CD14-positive monocyte (primary cell): ENCODE results near the gene UTP3. TPM values are rescaled to one million over a fixed set of nuclear protein-coding genes. Genes with fewer than 3 reads are reported as not detected.

Experiments used
- DNase-seq, 3 donors: peaks; one replicate each; pipeline ENCODE4 v3.0.0-alpha.2; 2011 to 2022
- H2AFZ ChIP-seq: 2 replicates; pipeline ENCODE4 v1.6.0; 2012; ENCODE audit warnings: mild to moderate bottlenecking, low read depth, low read length, inconsistent platforms; ENCODE audit not compliant: insufficient read depth, poor library complexity, severe bottlenecking
- H3K27ac ChIP-seq, 2 donors: 1 replicate in 1 of 2; 2 replicates in 1 of 2; pipeline ENCODE4 v1.5.1; 2012 to 2013; ENCODE audit warnings: low read length in 2 of 2, control low read depth in 1 of 2, inconsistent platforms in 1 of 2, low read depth in 1 of 2, mild to moderate bottlenecking in 1 of 2
- H3K27me3 ChIP-seq, 2 donors: one replicate each; pipeline versions ENCODE4 v1.6.0 to v1.6.1; 2011 to 2013; ENCODE audit warnings: low read length in 2 of 2; ENCODE audit not compliant: control insufficient read depth in 2 of 2, insufficient read depth in 2 of 2
- H3K36me3 ChIP-seq, 2 donors: replicated peaks in 1 of 2; 1 replicate in 1 of 2; 2 replicates in 1 of 2; pipeline versions ENCODE4 v1.5.1 to v1.6.1; 2012 to 2013; ENCODE audit warnings: low read length in 2 of 2, control low read depth in 1 of 2, inconsistent platforms in 1 of 2, mild to moderate bottlenecking in 1 of 2; ENCODE audit not compliant: insufficient read depth in 2 of 2, control insufficient read depth in 1 of 2
- H3K4me1 ChIP-seq, 2 donors: 1 replicate in 1 of 2; 2 replicates in 1 of 2; pipeline versions ENCODE4 v1.5.1 to v1.6.1; 2012 to 2013; ENCODE audit warnings: low read length in 2 of 2, control low read depth in 1 of 2, inconsistent platforms in 1 of 2, mild to moderate bottlenecking in 1 of 2, moderate library complexity in 1 of 2; ENCODE audit not compliant: insufficient read depth in 2 of 2, control insufficient read depth in 1 of 2
- H3K4me2 ChIP-seq: replicated peaks from 2 replicates; pipeline ENCODE3; 2012; ENCODE audit warnings: low read length, moderate library complexity, mild to moderate bottlenecking; ENCODE audit not compliant: poor library complexity, severe bottlenecking; ENCODE audit errors: extremely low read depth
- H3K4me3 ChIP-seq, 3 experiments: fragments of 200-600 bp in 1 of 3; sonication (generic) in 1 of 3; replicated peaks in 1 of 3; 1 replicate in 2 of 3; 2 replicates in 1 of 3; pipeline ENCODE4 v1.5.1; 2011 to 2013; ENCODE audit warnings: low read length in 3 of 3, mild to moderate bottlenecking in 3 of 3, control low read depth in 2 of 3, low read depth in 2 of 3, inconsistent platforms in 1 of 3, moderate library complexity in 1 of 3
- H3K79me2 ChIP-seq: 2 replicates; pipeline ENCODE4 v1.6.0; 2012; ENCODE audit warnings: mild to moderate bottlenecking, control low read depth, inconsistent platforms, low read length, moderate library complexity; ENCODE audit not compliant: insufficient read depth
- H3K9ac ChIP-seq: 2 replicates; pipeline ENCODE4 v1.6.0; 2017; ENCODE audit warnings: low read length, mild to moderate bottlenecking; ENCODE audit not compliant: insufficient read depth, poor library complexity, severe bottlenecking
- H3K9me3 ChIP-seq, 2 donors: replicated peaks in 1 of 2; 1 replicate in 1 of 2; 2 replicates in 1 of 2; pipeline versions ENCODE4 v1.5.1 to v1.6.1; 2012 to 2013; ENCODE audit warnings: low read length in 2 of 2, control low read depth in 1 of 2; ENCODE audit not compliant: control insufficient read depth in 1 of 2, insufficient read depth in 1 of 2
- H4K20me1 ChIP-seq: 2 replicates; pipeline ENCODE4 v1.6.0; 2012; ENCODE audit warnings: mild to moderate bottlenecking, low read length, control low read depth, moderate library complexity; ENCODE audit not compliant: insufficient read depth
- H3K27ac Mint-ChIP-seq, 7 donors: one replicate each; pipeline ENCODE4 v1.8.0; 2020; ENCODE audit warnings: mild to moderate bottlenecking in 7 of 7, mixed read lengths in 7 of 7, moderate library complexity in 6 of 7, inconsistent platforms in 2 of 7
- H3K27me3 Mint-ChIP-seq, 3 donors: one replicate each; pipeline ENCODE4 v1.8.0; 2021 to 2022; ENCODE audit warnings: low read depth in 3 of 3, mild to moderate bottlenecking in 3 of 3, mixed read lengths in 3 of 3, moderate library complexity in 3 of 3, inconsistent platforms in 1 of 3
- H3K36me3 Mint-ChIP-seq, 2 donors: one replicate each; pipeline ENCODE4 v1.8.0; 2020; ENCODE audit warnings: mixed read lengths in 2 of 2, inconsistent platforms in 1 of 2, mild to moderate bottlenecking in 1 of 2
- H3K4me1 Mint-ChIP-seq: one replicate; pipeline ENCODE4 v1.8.0; 2020; ENCODE audit warnings: mild to moderate bottlenecking, mixed read lengths
- H3K4me3 Mint-ChIP-seq, 2 donors: one replicate each; pipeline ENCODE4 v1.8.0; 2020; ENCODE audit warnings: mild to moderate bottlenecking in 2 of 2, mixed read lengths in 2 of 2, moderate library complexity in 1 of 2
- H3K9me3 Mint-ChIP-seq, 7 donors: one replicate each; pipeline ENCODE4 v1.8.0; 2020 to 2022; ENCODE audit warnings: mixed read lengths in 7 of 7, mild to moderate bottlenecking in 6 of 7, moderate library complexity in 6 of 7, inconsistent platforms in 2 of 7
- CTCF ChIP-seq: fragments of 200-600 bp; IDR thresholded peaks from one replicate; pipeline ENCODE4 v1.8.0; 2022; ENCODE audit warnings: antibody characterized with exemption, mild to moderate bottlenecking
- WGBS: methylation state at CpG from one replicate; pipeline ENCODE4 v1.1.5; 2013; ENCODE audit warnings: missing lambda C conversion rate; ENCODE audit not compliant: insufficient coverage; 5-methylcytosine and 5-hydroxymethylcytosine counted together
- intact Hi-C, 2 donors: fragments of 100-400 bp; cut with micrococcal nuclease; formaldehyde crosslinking; loops; one replicate each; pipeline versions ENCODE4 v1.15.0 to v1.15.1; 2023
- polyA plus RNA-seq, 3 donors: library from polyadenylated mRNA; depleted of rRNA in 1 of 3; unstranded in 2 of 3; stranded (reverse) in 1 of 3; fragments of 300-500 nt in 2 of 3; fragments of >200 nt in 1 of 3; fragmentation: Illumina TruSeq in 2 of 3; gene quantifications; 1 replicate in 2 of 3; 2 replicates in 1 of 3; pipeline ENCODE4 v1.2.3, GENCODE V29; 2012 to 2021

Gene UTP3
- polyA plus RNA-seq, 3 donors: 3.0 to 10.8 (median 5.0) TPM

- H3K4me3 ChIP-seq: no peak overlapping the region
- H3K27me3 Mint-ChIP-seq: peaks cover 0 to 3% (median 0%) of the 10 kb centered on the region in 3 donors
- H3K9me3 ChIP-seq: no peaks in the 10 kb centered on the region
- H3K36me3 ChIP-seq: no peaks in the 10 kb centered on the region
- peaks cover 3% of the 10 kb centered on the region for H3K4me1 Mint-ChIP-seq
- no peak for DNase-seq
- no peaks in the 10 kb centered on the region for H3K4me1 ChIP-seq
- H3K27me3 ChIP-seq: no peaks in the 10 kb centered on the region
- H3K79me2 ChIP-seq: no peaks in the 10 kb centered on the region
- no peaks in the 10 kb centered on the region for H3K36me3 Mint-ChIP-seq
- no peak overlapping the region for H2AFZ ChIP-seq
- H3K27ac Mint-ChIP-seq: peak overlapping the region in 1 of 7 donors; percentile 1
- no peaks in the 10 kb centered on the region for H4K20me1 ChIP-seq
- peaks cover 0 to 2% (median 0%) of the 10 kb centered on the region in 7 donors for H3K9me3 Mint-ChIP-seq
- H3K9ac ChIP-seq: no peak overlapping the region
- intact Hi-C loops: no loop called here
- TF ChIP-seq CTCF: no peak
- no peak overlapping the region for H3K4me3 Mint-ChIP-seq
- H3K4me2 ChIP-seq: no peak overlapping the region
- WGBS: 80% methylated on average over 1 of the region's 5 CpGs
- H3K27ac ChIP-seq: no peak overlapping the region
Measured at GRCh38 chr4:70670332-70671014, 17.9 kb upstream of the UTP3 start.

DNA sequence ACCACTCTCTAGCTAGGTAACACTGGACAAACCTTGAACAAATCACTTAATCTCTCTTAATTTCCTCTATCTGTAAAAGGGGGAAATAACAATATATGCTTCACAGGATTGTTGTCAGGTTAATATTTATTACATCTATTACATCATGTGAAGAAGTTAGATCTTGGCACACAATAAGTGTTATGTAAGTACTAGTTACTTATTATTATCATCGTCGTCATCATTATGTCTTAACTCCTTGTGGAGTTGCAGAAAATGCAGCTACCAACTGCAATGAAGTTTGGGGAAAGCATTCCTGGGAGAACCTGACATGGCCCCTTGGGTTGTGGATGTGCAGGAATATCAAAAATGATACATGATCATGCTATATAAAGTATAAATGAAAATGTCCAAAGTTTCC is 17.2 kb upstream of the UTP3 start:
- Histone ChIP-seq H3K9ac (no peak overlapping the region), H3K9me3 (no peaks in the 10 kb centered on the region), H3K4me3 (no peak overlapping the region), H3K27me3 (no peaks in the 10 kb centered on the region), H2AFZ (no peak overlapping the region), H3K79me2 (no peaks in the 10 kb centered on the region), H3K36me3 (no peaks in the 10 kb centered on the region), H3K27ac (no peak overlapping the region), H4K20me1 (no peaks in the 10 kb centered on the region), H3K4me1 (no peaks in the 10 kb centered on the region), H3K4me2 (no peak overlapping the region)
- no peak for TF ChIP-seq CTCF
- no peaks in the 10 kb centered on the region for H3K36me3 Mint-ChIP-seq
- no CpG with 5 or more reads among the region's 2 CpGs for WGBS
- peaks cover 3% of the 10 kb centered on the region for H3K4me1 Mint-ChIP-seq
- H3K4me3 Mint-ChIP-seq: no peak overlapping the region
- H3K27me3 Mint-ChIP-seq: peaks cover 0 to 3% (median 0%) of the 10 kb centered on the region in 3 donors
- intact Hi-C loops: no loop called here
- H3K9me3 Mint-ChIP-seq: peaks cover 0 to 2% (median 0%) of the 10 kb centered on the region in 7 donors
- DNase-seq: no peak
- H3K27ac Mint-ChIP-seq: peak overlapping the region in 1 of 7 donors; percentile 53
